Islet of Langerhans (tissue), 1 donor: Measurements from ENCODE around the gene RIC3.
A peak's percentile ranks its signal among the peaks of the same experiment; 100 is the strongest.

Source experiments
- FAIRE-seq: peaks from one replicate; lab custom pipeline; 2011; peaks lifted over from hg19 to GRCh38; lab: Jason Lieb, UNC

Gene RIC3, protein sequence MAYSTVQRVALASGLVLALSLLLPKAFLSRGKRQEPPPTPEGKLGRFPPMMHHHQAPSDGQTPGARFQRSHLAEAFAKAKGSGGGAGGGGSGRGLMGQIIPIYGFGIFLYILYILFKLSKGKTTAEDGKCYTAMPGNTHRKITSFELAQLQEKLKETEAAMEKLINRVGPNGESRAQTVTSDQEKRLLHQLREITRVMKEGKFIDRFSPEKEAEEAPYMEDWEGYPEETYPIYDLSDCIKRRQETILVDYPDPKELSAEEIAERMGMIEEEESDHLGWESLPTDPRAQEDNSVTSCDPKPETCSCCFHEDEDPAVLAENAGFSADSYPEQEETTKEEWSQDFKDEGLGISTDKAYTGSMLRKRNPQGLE

DNA sequence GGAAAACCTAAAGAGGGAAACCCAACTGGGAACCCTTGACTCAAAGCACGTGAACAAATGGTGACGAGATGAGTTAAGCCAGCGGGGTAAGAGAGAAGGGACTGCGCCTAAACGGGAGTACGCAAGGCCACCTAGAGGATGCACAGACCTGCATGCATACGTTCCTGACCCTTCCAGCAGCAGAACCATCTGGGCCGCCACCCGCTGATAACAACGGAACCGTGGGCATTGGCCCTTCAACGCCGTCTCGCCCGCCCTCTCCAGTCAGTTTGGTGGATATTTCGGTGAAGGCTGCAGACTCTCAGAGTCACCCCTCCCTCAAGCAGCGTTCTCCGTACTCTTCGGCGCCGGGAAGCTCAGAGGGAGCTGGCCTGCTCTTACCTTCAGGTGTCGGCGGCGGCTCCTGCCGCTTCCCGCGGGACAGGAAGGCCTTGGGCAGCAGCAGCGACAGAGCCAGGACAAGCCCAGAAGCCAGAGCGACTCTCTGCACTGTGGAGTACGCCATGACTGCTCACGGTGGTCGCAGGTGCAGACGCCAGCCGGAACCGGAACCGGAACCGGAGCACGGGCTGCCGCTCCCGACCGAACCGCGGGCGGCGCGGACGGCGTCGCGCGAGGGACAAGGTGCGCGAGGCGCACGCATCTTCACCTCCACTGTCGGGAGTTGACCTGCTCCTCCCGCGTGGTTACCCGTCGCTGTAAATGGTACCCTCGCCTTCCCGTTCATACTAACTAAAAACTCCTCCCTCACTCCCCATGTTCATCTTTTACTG lies at the start of gene RIC3:
Gene RIC3, minus strand, starts transcription at position 541 of the 773 bp plus-strand sequence. Its CDS starts 36 bp downstream, at position 505.
- FAIRE-seq, result no peak

DNA sequence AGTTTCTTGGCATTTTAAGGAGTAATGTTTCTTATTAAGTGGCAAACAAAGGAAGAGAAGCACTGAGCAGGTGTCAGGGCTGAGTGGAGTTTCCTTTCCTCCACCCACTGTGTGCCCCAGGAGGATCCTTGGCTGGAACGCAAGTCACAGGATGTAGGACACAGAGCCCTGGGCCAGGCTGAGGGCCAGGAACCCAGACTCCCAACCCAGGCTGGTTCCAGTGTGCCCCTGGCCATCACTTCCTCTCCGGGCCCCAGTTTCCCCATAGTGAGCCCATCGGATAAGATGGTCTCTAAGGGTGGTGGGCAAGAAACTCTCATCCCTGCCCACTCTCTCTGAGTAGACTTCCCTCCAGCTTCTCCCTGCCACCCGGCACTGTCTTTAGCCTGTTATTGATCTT lies 49.6 kb upstream of the RIC3 start:
- no peak for FAIRE-seq

DNA sequence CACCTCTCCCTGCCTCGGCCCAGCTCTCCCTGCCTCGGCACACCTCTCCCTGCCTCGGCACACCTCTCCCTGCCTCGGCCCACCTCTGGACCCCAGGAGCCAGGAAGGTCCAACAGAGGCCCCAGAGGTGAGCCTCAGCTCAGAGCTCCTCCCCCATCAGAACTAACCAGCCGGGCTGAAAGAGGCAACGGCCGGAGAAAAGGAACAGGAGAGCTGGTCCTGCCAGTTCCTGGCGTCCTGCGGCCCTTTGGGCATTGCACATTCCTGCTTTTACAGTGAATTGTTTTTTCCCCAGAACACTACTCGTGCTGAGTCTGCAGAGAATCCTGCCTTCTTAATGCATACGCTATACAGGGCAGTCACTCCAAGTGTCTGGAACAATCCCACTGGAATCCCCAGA lies 49.1 kb upstream of the RIC3 start:
- no peak for FAIRE-seq

DNA sequence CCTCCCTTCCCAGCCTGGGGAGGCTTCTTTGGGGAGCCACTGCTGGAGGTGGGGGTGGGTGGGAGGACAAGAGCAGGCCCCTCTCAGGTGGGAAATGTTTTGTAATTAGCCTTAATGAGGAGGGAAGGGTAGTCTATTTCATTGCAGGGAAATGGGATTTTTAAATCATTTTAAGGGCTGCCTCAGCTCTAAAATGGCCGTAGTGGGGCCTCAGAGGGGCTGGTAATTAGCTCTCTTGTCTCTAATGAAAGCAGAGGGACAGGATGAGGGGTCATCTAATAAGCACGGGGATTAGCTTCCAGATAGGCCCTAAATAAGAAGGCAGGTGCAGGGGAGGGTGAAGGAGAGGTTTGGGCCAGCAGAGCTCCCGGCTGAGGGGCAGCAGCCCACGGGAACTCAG lies 48.3 kb upstream of the RIC3 start:
- no peak for FAIRE-seq

DNA sequence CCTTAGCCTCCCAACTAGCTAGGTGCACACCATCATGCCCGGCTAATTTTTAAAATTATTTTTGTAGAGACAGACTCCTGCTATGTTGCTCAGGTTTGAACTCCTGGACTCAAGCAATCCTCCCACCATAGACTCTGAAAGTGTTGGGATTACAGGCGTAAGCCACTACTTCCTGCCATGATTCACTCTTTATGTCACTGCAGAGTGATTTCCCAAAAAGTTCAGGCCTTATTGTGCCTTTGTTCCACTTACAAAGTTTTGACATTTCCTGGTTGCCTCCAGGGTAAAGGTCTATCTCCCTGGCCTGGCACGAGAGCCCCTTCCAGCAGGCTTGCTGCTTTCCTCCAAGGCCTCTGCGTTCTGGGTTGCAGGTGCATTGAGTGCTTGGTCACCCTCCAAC lies 44.6 kb upstream of the RIC3 start:
- FAIRE-seq, result no peak

DNA sequence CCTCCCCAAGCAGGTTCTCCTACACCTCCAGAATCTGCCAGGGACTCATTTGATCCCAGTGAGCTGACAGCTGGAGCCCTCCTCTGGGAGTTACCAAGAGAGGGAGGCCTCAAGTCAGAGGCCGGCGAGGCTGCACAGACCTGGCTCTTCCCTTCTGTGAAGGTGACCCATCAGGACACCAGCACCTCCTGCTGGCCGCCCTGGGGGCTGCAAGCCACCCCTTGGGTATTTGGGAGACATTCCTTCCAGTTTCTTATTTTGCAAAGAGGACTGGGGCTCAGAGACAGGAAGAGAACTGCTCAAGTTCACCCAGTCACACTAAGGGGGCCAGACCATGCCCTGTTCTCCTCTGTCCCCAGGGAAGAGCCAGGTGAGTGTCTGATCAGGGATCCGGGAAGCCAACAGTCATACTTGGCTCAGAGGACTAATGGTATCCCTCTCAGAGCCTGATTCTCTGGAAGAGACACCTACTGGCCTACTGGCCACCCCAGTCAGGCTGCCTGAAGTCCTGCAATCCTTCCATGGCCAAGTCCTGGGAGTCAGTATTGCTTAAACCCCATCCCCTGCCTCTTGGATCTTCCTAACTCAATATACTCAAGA lies 40.5 kb upstream of the RIC3 start:
- no peak for FAIRE-seq

DNA sequence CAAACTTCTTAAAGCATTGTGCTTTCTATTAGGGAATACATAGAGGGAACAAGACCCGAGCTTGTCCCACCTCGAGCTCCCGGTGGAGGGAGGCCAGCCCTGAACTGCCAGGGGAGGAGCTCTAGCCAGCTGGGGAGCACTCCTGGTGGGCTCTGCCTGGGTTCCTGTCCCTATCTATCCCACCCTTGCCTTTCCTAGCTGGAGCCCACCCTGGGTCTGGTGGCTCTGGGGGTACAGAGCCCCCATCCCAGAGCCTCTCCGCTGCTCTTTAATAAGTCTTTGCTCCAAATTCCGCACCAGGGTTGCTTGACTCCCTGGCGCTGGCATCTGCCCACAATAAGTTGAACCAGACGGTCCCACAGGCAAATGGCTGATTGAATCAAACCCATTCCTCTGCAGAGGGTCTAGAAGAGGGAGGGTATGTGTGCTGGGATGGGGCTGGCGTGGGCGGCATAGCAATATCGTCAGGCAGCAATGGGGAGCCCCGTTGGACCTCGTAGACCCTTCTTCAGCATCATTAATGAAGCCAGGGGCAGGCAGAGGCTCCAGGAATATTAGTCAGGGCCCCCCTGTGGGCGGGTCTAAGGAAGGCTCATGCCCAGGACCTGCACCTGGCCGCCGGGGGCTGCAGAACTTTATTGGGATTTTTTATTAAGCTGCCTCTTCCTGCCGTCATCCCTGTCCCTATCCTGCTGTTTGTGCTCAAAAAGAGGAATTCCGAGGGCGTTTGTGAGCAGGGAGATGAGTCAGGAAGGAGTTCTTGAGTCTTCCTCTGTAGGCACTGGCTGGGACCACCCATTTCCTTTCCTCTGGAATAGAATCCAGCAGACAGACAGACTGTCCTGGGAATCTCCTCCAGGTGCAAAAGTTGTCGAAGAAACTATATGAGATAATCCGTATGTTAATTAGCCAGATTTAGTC lies 38.5 kb upstream of the RIC3 start:
- no peak for FAIRE-seq

DNA sequence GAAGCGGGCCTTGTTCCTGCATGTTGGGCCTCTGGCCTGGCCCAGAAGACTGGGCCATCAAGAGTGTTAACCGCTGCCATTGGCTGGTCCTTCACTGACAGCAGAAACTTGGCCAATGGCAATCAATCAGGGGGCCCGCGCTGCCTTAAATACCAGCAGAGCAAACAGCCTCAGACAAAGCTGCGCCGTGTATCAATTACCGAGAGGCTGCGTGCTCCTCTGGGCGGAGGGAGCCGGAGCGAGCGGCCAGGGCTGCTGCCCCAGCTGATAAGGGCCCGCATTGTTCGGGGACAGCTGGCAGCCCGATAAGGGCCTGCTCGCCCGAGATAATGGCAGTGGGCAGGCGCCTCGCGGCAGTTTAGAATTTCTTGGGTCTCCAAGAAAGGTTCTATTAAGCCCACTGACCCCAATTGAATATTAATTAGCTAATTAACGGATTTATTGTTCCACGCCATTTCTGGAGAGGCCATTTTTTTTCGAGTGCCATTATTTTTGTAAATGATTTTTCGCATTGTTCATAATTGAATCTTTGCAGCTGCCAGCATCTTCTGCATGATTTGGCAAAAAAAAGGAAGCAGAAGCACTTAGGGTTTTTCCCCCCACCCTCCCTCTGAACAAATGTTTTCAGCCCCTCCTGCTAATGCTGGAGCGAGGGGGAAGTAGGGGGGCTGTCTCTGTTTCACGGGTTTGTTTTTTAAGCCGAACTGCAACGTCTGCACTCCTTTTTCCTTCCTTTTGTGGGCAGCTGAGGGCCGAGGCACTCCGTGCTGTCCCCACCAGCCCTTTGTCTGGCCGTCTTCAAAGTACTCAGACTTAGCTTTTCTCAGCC lies 37.6 kb upstream of the RIC3 start:
- FAIRE-seq, result no peak

DNA sequence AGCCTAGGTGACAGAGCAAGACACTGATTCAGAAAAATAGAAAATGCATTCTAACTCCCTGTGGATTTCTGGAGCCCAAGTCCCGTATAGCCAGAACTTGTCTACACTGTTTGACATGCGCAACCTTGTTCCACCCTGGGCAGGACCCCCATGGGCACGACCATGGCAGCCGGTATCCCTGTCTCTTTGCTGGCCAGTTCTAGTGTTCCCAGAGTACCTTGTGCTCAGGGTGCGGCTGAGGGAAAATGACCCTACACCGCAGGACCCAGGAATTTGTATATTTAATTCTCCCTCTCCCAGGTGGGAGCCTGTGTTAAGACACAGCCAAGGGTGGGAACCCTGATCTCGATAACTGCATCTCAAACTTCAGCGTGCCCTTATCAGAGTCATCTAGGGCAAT lies 36.7 kb upstream of the RIC3 start:
- no peak for FAIRE-seq

DNA sequence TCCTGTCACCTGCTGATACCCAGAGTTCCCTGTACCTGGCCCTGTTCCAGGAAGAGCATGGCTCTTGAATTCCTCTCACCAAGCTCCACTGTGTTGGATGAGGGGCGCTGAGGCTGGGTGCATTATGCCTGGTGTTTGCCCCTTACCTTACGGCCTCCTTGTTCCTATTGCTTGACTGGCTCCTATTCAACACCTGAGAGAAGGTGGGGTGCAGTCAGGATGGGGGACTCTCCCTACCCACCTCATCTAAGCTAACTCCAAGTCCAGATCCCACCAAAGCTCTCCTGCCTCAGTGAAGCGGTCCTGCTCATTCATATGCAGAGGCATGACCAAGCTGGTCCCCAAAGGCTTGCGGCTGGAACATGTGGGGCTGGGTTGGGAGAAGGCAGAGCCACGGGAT lies 35.8 kb upstream of the RIC3 start:
- no peak for FAIRE-seq

DNA sequence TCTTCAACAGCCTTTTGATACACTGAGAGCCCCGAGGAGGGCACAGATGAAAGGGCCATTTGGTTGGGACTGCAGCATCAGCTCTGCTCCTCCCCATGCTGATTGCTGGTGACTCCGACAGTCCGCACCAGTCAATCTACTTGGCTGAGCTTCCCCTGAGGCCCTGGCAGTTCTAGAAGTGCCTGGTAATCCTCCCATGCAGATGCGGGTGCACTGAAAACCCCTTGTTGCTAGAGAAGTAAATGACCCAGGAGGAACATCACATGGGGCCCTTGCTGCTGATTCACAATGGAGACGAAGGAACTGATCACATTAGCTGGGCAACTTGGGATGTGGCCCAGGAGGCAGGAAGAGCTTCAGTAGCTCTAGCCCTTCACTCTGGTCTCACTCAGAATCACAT lies 35.2 kb upstream of the RIC3 start:
- no peak for FAIRE-seq

DNA sequence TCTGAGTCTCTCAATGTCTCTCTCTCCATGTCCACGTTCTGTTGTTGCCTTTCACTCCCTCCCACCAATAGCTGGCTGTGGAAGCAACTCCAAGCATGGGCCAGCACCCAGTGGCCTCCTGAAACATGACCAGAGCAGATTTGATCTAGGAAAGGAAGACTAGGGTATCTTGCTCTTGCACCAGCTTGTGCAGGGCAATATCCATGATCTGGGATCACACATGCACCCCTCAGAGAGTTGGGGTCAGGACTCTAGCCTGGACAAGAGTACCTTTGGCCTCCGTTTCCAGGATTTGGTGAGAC lies 34.5 kb upstream of the RIC3 start:
- FAIRE-seq, result no peak

DNA sequence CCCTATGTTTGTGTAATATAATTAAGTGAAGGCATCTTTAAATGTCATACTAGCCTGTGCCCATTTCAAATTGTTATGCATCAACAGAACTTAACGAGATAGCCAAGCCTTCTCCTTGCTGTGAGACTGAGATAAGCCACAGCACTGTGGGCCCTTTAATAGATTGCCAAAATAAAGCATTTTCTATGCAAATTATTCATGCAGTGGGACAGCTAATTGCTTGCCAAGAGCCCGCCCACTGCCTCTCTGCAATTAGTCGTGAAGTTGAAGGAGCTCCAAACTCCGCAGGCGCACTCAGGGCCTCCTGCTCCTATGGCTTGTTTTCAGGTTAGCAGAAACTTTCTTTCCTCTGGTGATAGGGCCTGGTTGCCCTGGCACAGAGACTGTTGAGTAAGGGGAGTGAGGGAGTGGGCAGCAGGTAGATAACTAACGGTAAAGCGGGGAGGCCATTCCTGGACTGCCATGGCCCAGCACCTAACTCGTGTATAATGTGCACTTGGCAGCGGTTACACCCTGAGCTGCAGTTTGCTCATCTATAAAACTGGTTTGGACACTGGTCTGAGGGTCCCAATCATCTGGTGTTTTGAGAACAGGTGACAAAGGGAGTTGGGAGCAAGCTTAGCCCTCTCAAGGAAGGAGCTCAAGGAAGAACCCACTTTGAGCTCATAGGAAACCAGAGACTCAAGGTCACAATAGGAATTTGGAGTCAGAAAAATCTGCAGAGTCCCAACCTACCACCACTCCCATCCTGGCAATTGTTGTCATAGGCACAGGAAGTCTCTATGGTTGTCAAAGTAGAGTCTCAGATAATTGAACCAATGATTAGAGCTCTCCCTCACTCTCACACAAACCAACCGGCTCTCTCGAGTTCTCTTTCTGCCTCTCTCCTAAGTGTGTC lies 33.9 kb upstream of the RIC3 start:
- no peak for FAIRE-seq

DNA sequence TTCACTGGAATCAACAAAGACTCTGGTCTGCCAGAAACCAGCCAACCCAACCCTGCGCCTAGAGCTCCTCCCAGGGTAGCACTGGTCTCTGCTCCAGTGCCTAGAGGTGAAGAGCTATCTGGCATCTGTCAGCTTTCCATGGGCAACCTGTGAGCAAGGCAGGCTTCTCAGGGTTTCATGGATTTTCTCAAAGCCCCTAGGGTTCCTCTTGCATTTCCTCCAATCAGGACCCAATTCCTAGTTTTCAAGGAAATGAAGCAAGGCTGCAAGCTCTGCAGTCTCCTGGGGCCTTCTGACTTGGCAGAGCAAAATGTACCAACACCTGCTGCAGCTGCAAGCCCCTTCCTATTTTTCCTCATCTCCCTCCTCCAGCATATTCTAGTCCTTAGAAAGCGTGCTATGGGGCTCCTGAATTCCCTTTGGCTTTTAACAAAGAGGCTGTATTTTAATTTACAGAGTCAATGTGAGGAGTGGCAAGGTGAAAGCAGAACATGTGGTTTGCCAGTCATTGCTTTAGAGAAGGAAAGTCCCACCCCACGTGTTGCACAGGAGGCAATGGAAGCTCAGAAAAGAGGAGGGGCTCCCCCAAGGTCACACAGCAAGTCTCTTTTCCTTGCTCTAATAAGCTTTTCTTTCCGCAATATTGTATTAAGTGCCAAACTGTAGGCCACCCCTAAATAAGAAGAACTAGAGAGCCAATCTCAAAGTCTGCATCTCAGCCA lies 33.0 kb upstream of the RIC3 start:
- FAIRE-seq, result no peak

DNA sequence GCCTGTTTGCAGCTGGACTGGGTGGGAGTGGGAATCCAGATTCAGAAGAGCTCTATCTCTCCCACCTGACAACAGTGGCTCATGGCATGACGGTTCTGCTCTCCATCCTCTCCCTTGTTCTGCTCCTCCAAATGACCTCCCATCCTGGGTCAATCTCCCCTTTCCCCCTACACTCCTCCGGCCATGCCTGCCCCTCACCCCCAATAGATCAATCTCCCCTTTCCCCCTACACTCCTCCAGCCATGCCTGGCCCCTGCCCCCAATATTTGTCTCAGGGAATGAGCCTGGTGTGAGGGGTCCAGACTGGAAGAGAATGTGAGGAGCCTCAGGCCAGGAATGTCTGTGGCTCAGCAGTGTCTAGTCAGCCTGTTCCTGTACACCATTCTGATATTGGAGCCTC lies 30.9 kb upstream of the RIC3 start:
- FAIRE-seq, result no peak

DNA sequence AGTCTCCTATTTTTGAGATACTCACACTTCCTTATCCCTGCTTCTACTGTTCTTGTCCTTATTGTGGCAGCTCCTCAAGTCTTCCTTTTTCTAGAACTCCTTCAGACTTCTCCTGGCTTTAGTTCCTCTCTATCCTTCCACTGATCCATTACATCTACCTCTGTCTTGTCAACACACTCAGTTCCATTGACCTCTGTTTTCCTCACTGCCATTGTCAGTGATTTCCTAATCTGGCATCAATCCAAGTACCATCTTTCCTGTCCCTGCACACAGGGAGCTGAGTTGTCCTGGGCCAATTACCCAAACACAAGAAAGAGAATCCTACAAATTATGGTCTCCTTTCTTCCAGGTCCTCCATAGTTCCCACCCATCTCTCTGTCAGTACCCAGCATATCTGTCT lies 27.9 kb upstream of the RIC3 start:
- FAIRE-seq, result no peak

DNA sequence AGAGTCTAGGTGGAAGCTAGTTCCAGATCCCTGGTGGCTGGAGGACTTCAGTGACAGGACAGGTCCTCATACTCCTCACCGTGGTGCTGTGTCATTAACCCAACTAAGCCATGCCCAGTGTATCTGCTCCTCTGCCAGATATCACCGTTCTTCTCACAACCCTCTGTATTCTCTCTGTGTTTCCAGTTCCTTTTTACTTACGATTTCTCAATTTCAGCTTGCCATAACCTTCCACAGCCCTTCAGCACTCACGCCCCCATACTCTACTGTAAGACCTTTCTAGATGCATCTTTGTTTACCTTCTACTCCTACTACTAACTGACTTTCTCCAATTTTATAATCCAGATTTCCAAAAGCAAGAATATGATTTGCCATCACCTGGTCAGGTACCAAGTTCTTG lies 26.1 kb upstream of the RIC3 start:
- FAIRE-seq, result no peak

DNA sequence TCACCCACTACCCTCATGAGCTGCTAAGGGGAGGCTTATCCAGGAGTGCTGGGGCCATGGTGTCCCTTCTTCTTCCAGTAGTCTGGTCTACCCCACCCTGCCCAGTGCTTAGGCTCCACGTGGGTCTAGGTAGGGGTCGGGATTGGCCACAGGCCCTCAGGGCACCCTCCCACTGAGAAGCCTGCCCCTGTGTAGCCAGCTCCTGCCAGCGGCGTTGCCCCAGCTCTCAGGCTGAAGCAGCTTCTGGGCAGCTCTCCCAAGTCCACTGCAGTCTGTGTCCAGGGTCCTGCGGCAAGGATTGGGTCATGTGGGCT lies 24.0 kb upstream of the RIC3 start:
- no peak for FAIRE-seq

DNA sequence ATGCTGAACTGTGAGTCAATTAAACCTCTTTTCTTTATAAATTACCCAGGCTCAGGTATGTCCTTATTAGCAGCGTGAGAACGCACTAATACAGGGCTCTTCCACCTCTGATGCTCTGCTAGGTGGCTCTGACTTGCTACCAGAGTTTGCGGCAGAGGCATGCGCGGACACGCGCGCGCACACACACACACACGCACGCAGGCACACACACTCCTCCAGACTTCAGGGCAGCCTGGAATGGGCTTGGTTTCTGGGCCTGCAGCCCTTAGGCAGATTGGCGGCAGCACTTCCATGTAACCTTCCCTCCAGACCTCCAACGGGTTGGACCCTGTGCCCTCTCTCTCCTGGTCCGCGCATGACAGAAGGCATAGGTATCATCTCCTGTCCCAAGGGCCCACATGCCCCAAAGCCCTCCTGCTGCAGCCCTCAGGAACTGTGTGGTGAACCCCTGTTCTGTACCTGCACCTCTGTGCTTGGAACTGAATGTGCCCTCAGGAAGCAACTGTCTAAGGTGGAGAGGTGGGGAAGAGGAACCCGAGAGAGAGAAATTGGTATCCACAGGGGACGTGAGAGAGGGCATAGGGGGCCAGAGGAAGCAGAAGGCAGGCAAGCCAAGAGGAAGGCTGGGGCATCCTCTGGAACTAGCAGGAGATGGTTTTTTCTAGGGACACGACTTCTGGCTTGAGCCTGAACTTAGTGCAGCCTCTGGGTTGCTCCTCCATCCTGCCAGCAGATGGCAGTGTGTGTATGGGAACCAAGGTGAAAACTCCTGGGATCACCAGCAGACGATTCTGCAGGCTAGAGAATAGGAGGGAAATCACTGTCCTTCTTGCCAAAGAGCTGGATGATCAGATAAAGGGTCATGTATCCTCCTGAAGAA lies 23.4 kb upstream of the RIC3 start:
- peak; percentile 36 for FAIRE-seq
